D341Med (cell line): ENCODE measurements around the gene USP3.

Experiments used
- DNase-seq: peaks from one replicate; pipeline ENCODE4 v3.0.0; 2012; ENCODE audit warnings: low spot score

Gene USP3

GRCh38 chr15:63544258-63545026 lies 40.0 kb downstream of the USP3 start:
- DNase-seq: no peak

DNA sequence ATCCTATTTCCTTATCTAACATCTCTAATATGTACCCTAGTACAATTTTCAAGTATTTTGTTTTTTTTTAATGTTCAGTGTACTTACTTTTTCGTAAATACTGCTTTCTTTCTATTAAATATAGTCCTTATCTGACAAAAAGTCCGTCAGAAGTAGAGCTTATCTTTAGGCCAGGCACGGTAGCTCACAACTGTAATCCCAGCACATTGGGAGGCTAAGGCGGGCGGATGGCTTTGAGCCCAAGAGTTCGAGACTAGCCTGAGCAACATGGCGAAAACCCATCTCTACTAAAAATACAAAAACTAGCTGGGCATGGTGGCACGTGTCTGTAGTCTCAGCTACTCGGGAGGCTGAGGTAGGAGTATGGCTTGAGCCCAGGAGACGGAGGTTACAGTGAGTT lies 41.1 kb downstream of the USP3 start:
- no peak for DNase-seq

- no peak for DNase-seq
These were observed 47.0 kb downstream of the USP3 start for GRCh38 chr15:63551400-63551799.

GRCh38 chr15:63553388-63553791 lies 49.0 kb downstream of the USP3 start:
- DNase-seq: no peak

DNA sequence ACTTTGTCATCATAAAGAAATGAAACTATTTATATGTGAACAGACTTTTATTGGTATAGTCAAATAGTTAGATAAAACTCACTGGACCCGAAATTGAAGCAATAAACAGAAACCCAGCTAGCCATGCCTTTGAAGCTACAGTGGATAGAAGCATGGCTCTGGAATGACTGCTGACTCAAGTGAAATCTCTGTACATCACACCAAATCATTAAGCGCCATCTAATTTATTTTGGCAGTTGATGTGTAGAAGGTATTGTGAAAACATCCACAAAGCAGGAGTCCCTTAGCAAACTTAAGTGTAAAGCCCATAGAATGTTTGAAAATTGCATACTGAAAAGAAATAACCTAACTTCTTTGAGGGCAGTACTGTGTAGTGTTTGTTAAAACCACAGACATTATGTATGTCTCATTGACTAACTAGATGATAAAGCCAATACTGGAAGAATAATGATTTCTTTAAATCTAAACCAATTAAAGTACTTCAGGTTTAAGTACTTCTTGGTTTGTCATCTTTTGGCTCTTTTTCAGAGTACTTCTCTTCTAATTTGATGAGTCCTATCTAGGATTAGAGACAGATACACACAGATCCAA lies 50.0 kb downstream of the USP3 start:
- no peak for DNase-seq

DNA sequence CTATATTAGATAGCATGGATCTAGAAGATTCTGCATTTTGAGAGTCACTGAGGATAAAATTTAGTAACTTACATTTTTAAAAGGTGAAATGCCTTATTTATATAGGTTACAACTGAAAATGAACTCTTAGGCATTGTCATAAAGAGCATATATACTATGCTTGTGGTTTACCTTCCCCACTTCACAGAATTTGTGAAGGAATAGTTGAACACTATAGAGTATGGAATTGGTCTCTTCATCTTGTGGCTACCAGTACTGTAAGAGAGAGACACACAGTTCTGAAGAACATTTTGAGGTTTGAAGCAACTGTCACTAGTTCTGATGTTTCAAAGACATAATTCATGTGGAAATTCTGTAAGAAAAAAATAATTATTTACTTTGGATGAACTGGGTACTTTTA lies 51.1 kb downstream of the USP3 start:
- no peak for DNase-seq

GRCh38 chr15:63556246-63556645 lies 51.9 kb downstream of the USP3 start:
- no peak for DNase-seq

DNA sequence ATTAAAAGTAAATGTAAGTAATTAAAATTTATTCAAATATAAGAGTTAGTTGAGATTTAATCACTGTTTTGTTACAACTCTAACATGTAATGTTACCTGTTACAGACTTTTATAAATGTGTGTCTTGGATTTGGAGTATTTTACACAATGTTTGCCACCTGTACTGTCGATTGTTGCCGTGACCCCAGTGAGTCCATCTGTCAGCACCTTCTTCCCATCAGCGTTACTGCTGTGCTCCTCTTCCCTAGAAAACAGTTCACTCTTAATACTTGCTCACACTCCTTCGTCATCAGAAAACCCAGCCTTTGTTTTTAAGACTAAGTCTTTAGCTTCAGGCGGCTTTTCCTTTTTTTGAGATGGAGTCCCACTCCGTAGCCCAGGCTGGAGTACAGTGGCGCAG lies 52.3 kb downstream of the USP3 start:
- no peak for DNase-seq

DNA sequence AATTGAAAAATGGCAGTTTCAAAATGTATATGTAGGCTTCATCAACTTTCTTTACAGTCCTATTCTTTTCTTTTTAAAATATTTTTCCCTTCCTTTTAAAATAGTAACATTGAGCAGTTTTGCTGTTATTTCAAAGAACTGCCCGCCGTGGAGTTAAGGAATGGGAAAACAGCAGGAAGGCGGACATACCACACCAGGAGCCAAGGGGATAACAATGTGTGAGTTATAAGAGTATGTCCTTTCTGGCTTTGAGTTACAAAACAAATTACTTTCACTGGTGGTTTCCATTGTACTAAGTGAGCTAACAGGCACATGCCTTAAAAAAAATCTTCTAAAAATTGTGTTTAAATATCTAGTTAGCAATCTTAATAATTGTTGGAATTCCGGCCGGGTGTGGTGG lies 55.4 kb downstream of the USP3 start:
- DNase-seq: no peak

GRCh38 chr15:63560741-63561448 lies 56.5 kb downstream of the USP3 start:
- DNase-seq: no peak

DNA sequence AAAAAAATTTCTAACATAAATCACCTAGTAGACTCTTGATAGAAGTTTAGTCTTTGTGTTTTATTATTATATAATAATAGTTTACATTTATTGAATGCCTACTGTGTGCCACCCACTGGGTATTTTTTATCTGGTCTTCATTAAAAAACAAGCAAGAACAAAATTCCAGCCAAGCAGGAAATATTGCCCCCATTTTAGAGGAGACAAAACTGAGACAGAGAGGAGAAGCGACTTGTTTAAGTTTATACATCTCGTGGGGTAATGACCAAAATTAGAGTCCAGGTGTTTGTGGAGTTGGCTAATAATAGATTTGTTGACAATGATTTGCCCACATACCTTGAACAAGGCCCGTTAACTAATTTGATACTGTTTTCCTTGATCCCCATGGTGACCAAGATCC lies 59.7 kb downstream of the USP3 start:
- DNase-seq: no peak

DNA sequence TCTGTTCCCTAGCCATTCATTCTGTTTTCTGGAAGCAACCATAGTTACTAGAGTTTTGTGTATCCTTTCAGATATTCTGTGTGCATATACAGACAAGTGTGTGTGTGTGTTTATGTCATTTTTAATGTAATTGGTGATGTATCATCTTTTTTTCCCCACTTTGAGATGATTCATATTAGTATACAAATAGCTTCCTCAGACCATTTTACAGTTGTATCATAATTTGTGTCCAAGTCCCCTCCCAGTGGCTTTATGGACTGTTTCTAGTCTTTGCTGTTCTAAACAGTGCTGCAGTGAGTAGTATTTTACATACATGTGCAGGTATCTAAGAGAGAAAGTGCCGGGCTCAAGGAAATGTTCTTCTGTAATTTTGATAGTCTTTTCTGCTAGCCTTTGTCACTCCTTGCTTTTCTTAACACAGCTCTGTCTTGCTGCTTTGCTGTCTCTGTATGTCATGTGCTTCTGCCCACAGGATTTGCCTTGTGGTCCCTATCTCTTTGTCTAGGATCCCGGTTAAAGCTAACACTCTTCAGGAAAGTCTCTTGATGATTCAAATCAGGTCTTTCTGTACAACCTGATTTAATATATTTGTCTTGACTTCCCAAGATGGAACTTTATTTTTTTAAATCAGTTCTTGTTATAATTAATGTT lies 61.3 kb downstream of the USP3 start:
- DNase-seq: no peak

- DNase-seq: no peak
These were observed 68.5 kb downstream of the USP3 start for GRCh38 chr15:63572749-63573464.

GRCh38 chr15:63573533-63573932 lies 69.1 kb downstream of the USP3 start:
- no peak for DNase-seq

GRCh38 chr15:63575312-63575711 lies 70.9 kb downstream of the USP3 start:
- no peak for DNase-seq

- no peak for DNase-seq
These were observed 72.0 kb downstream of the USP3 start for GRCh38 chr15:63576441-63576840.

DNA sequence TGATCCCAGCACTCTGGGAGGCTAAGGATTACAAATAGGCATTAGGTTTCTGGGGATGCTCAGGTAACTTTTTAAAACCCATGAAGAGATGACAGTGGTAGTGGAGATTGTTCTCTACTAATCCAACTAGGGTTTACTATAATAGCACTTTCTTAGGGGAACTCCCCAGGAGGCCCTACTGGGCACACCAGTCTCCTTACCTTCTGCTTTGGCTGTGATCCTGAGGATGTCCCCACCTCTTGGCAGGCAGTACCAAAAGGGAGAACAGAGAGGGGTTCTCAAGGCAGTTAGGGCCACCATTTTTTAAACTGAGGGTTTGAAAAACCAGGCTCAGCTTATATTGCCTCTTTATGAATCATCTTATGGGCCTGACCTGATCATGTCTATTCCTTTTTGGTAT lies 77.8 kb downstream of the USP3 start:
- no peak for DNase-seq

GRCh38 chr15:63582718-63583426 lies 78.5 kb downstream of the USP3 start:
- no peak for DNase-seq

DNA sequence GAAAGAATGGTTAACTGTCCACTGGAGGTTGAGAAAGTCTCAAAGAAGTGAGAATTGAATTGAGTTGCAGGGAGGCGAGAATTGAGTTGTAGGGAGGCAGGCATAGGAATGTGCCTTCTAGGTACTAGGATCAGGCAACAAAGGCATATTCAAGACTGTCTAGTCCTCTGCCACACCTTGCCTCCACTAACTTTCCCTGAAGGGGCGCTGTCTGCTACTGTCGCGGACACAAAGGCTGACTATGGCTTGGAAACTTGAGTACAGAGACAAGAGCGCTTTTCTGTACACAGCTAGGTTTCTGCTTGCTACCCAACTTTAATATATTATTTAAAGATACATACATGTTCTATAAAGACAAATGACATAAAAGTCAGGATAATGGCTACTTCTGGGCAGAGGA lies 82.4 kb downstream of the USP3 start:
- no peak for DNase-seq

DNA sequence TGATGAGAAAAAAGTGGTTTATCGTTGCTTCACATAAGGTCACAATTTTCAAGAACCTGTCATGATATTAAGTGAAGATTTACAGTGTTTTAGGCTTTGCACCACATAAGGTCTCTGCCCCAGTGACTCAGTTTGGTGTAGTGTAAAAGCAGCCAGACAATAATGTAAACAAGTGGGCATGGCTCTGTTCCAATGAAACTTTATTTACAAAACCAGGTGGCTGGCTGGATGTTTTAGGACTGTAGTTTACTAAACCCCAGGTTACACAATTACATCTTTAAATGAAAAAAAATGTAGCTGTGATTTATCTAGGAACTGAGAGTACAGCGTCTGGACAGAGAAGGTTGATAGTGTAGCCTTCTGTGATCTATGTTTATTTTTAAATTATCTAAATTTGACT lies 83.1 kb downstream of the USP3 start:
- DNase-seq: no peak

DNA sequence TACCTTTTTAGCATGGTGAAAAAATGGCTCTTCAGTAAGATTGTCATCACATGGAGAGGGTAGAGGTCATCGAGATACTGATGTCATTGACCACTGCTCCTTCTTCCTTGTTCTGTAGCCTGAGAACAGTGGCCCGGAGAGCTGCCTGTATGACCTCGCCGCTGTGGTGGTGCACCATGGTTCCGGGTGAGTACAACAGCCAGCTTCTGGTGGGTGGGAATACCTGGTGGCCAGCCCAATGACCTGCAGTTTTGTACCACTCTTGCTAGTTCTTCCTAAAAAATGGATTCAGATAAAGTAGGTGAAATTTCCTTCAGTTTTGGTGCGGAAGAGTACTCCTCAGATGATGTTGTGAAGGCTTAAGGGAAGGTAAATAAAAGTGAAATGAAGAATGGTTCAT lies 84.4 kb downstream of the USP3 start:
- no peak for DNase-seq
